A549 (cell line): ENCODE results near the gene LRRC47. TPM values are rescaled to one million over a fixed set of nuclear protein-coding genes. Genes with fewer than 3 reads are reported as not detected.

ENCODE experiments used
- ATAC-seq, 2 experiments: fragments of 200-7000 bp in 1 of 2; fragments of >200 bp in 1 of 2; cut with Nextera tagmentation in 1 of 2; cut with Tn5 transposase in 1 of 2; 3 replicates each; pipeline versions ENCODE4 v1.8.0 to v1.9.1; 2018 to 2020; ENCODE audit warnings: mild to moderate bottlenecking in 1 of 2, moderate library complexity in 1 of 2
- CTCF ChIA-PET: fragments of 300-600 bp; sonication (Branson Sonifier 250); formaldehyde crosslinking; extraction: SDS; loops from one replicate; lab custom pipeline; 2021; ENCODE audit warnings: antibody characterized with exemption, inconsistent platforms; lab: Yijun Ruan, JAX
- POLR2A ChIA-PET: fragments of 350-600 bp; formaldehyde crosslinking; extraction: SDS; loops from one replicate; lab custom pipeline; 2021; ENCODE audit warnings: antibody characterized with exemption, inconsistent platforms; lab: Yijun Ruan, JAX
- DNase-seq, 2 experiments: peaks; one replicate each; pipeline versions ENCODE4 v3.0.0 to v3.0.0-alpha.2; 2011 to 2016; ENCODE audit warnings: low read depth in 1 of 2, low spot score in 1 of 2
- FAIRE-seq: peaks from 2 replicates; lab custom pipeline; 2011; peaks lifted over from hg19 to GRCh38; lab: Jason Lieb, UNC
- H3K27ac ChIP-seq, 2 experiments: fragments of >200 bp; sonication (Bioruptor Twin); formaldehyde crosslinking; 3 replicates each; pipeline ENCODE4 v1.5.1; 2016 to 2017
- H3K4me1 ChIP-seq: fragments of >200 bp; sonication (Bioruptor Twin); formaldehyde crosslinking; 3 replicates; pipeline ENCODE4 v1.6.1; 2016
- H3K4me2 ChIP-seq: fragments of >200 bp; sonication (Bioruptor Twin); formaldehyde crosslinking; 3 replicates; pipeline ENCODE4 v1.6.1; 2016
- H3K4me3 ChIP-seq: fragments of >200 bp; sonication (Bioruptor Twin); formaldehyde crosslinking; 3 replicates; pipeline ENCODE4 v1.5.1; 2016
- H3K9me3 ChIP-seq: fragments of >200 bp; sonication (Bioruptor Twin); formaldehyde crosslinking; 3 replicates; pipeline ENCODE4 v1.6.1; 2016
- BHLHE40 ChIP-seq: IDR thresholded peaks from 2 replicates; pipeline ENCODE4 v1.6.1; 2012; ENCODE audit warnings: low read depth, low read length, inconsistent platforms
- CBX2 ChIP-seq: fragments of 200-600 bp; sonication (generic); IDR thresholded peaks from 2 replicates; pipeline ENCODE4 v1.6.1; 2016; ENCODE audit warnings: low read depth, mild to moderate bottlenecking, borderline replicate concordance
- CTCF ChIP-seq: fragments of >200 bp; sonication (Bioruptor Twin); formaldehyde crosslinking; IDR thresholded peaks from 3 replicates; pipeline ENCODE4 v1.5.1; 2016
- EHF ChIP-seq: fragments of 250-450 bp; sonication (Bioruptor Pico); IDR thresholded peaks from 2 replicates; pipeline ENCODE4 v1.5.0; 2020; ENCODE audit warnings: mild to moderate bottlenecking
- EHMT2 ChIP-seq: fragments of 200-600 bp; sonication (generic); IDR thresholded peaks from 2 replicates; pipeline ENCODE4 v1.6.1; 2016; ENCODE audit warnings: antibody characterized with exemption, low read depth, mild to moderate bottlenecking, moderate library complexity
- EP300 ChIP-seq, 2 experiments: fragments of >200 bp; sonication (Bioruptor Twin); formaldehyde crosslinking; IDR thresholded peaks; 2 replicates in 1 of 2; 3 replicates in 1 of 2; pipeline ENCODE4 v1.6.1; 2016 to 2017
- ESRRA ChIP-seq: fragments of 150-350 bp; IDR thresholded peaks from 2 replicates; pipeline ENCODE4 v1.6.1; 2014; ENCODE audit warnings: mild to moderate bottlenecking, low read length, borderline replicate concordance
- FOSL2 ChIP-seq, 2 experiments: fragments of 450-650 bp in 1 of 2; fragments of >200 bp in 1 of 2; sonication (Bioruptor Twin) in 1 of 2; formaldehyde crosslinking; IDR thresholded peaks; 2 replicates each; pipeline versions ENCODE4 v1.5.0 to v1.6.1; 2016 to 2020; ENCODE audit warnings: mild to moderate bottlenecking in 1 of 2, moderate library complexity in 1 of 2
- FOXS1 ChIP-seq: fragments of 250-450 bp; sonication (Bioruptor Pico); IDR thresholded peaks from 2 replicates; pipeline ENCODE4 v1.5.0; 2020; ENCODE audit warnings: mild to moderate bottlenecking, moderate library complexity
- GATA3 ChIP-seq: IDR thresholded peaks from 2 replicates; pipeline ENCODE4 v1.6.1; 2012; ENCODE audit warnings: borderline replicate concordance
- HEYL ChIP-seq: fragments of 250-450 bp; sonication (Bioruptor Pico); IDR thresholded peaks from 2 replicates; pipeline ENCODE4 v1.8.0; 2021; ENCODE audit warnings: mild to moderate bottlenecking, moderate library complexity
- JUN ChIP-seq, 2 experiments: fragments of >200 bp; sonication (Bioruptor Twin); formaldehyde crosslinking; IDR thresholded peaks; 2 replicates in 1 of 2; 3 replicates in 1 of 2; pipeline ENCODE4 v1.6.1; 2016 to 2017
- JUNB ChIP-seq: fragments of >200 bp; sonication (Bioruptor Twin); formaldehyde crosslinking; IDR thresholded peaks from 2 replicates; pipeline ENCODE4 v1.6.1; 2016
- KDM1A ChIP-seq: fragments of 200-600 bp; sonication (generic); IDR thresholded peaks from 2 replicates; pipeline ENCODE4 v1.6.1; 2016; ENCODE audit warnings: low read depth, mild to moderate bottlenecking
- MAZ ChIP-seq: fragments of 150-350 bp; IDR thresholded peaks from 2 replicates; pipeline ENCODE4 v1.6.1; 2014; ENCODE audit warnings: antibody characterized with exemption, low read depth, low read length, borderline replicate concordance
- MYC ChIP-seq: IDR thresholded peaks from 2 replicates; pipeline ENCODE4 v1.6.1; 2012; ENCODE audit warnings: mild to moderate bottlenecking, inconsistent platforms, low read length, improper control_type of control experiment, borderline replicate concordance
- NFE2L2 ChIP-seq: fragments of 150-350 bp; conservative IDR thresholded peaks from 2 replicates; pipeline ENCODE4 v1.6.1; 2014; ENCODE audit warnings: low read length
- PHF8 ChIP-seq: fragments of 200-600 bp; sonication (generic); IDR thresholded peaks from 2 replicates; pipeline ENCODE4 v1.6.1; 2016; ENCODE audit warnings: low read depth, mild to moderate bottlenecking, antibody characterized with exemption, moderate library complexity, borderline replicate concordance
- POLR2A ChIP-seq: IDR thresholded peaks from 2 replicates; pipeline ENCODE4 v1.6.1; 2012; ENCODE audit warnings: mild to moderate bottlenecking, low read length
- RAD21 ChIP-seq, 2 experiments: fragments of >200 bp in 1 of 2; sonication (Bioruptor Twin) in 1 of 2; formaldehyde crosslinking in 1 of 2; IDR thresholded peaks in 1 of 2; conservative IDR thresholded peaks in 1 of 2; 2 replicates in 1 of 2; 3 replicates in 1 of 2; pipeline ENCODE4 v1.6.1; 2012 to 2018; ENCODE audit warnings: inconsistent platforms in 1 of 2
- SREBF2 ChIP-seq: fragments of 450-650 bp; IDR thresholded peaks from 2 replicates; pipeline ENCODE4 v1.6.1; 2014; ENCODE audit warnings: mild to moderate bottlenecking, moderate library complexity
- TFCP2L1 ChIP-seq: fragments of 250-450 bp; sonication (Bioruptor Pico); IDR thresholded peaks from 2 replicates; pipeline ENCODE4 v1.5.0; 2021; ENCODE audit warnings: mild to moderate bottlenecking
- TP53 ChIP-seq: fragments of 250-450 bp; sonication (Bioruptor Pico); IDR thresholded peaks from 2 replicates; pipeline ENCODE4 v1.5.0; 2021; ENCODE audit warnings: mild to moderate bottlenecking, moderate library complexity
- ZFP36 ChIP-seq: fragments of 450-650 bp; IDR thresholded peaks from 2 replicates; pipeline ENCODE4 v1.6.1; 2014; ENCODE audit warnings: borderline replicate concordance; ENCODE audit not compliant: partially characterized antibody
- ZNF302 ChIP-seq: fragments of 250-450 bp; sonication (Bioruptor Pico); IDR thresholded peaks from 2 replicates; pipeline ENCODE4 v1.9.0; 2021; ENCODE audit warnings: inconsistent platforms, mild to moderate bottlenecking, moderate library complexity
- WGBS: methylation state at CpG from one replicate; pipeline ENCODE4 v1.1.6; 2017; ENCODE audit errors: missing lambda C conversion rate; 5-methylcytosine and 5-hydroxymethylcytosine counted together
- polyA plus RNA-seq, 4 experiments: library from polyadenylated mRNA; depleted of rRNA in 3 of 4; stranded (reverse); fragments of >200 nt; fragmentation: RNase III in 1 of 4; extraction: RNeasy Plus Mini Kit Qiagen cat#74134 plus additional on column Dnase treatment in 1 of 4; gene quantifications; 2 replicates in 3 of 4; 3 replicates in 1 of 4; pipeline ENCODE4 v1.2.3, GENCODE V29; 2011 to 2017

Gene LRRC47
- polyA plus RNA-seq, 2 of the 4 experiments (the other 2 are of a cell fraction): 28.5 to 41.6 TPM

GRCh38 chr1:3733094-3733882 lies 63.0 kb downstream of the LRRC47 start:
- 93% methylated on average over 14 of the region's 29 CpGs for WGBS
- CTCF ChIA-PET: interaction anchor here (4.7 kb wide), 1 partner anchor 9 kb away, joined by 22 read pairs; no protein-coding TSS in a partner anchor

GRCh38 chr1:3732434-3733093 lies 63.7 kb downstream of the LRRC47 start:
- Histone ChIP-seq H3K4me2 (no peak overlapping the region), H3K4me3 (no peak overlapping the region), H3K4me1 (no peaks in the 10 kb centered on the region), H3K27ac (no peak overlapping the region), H3K9me3 (no peaks in the 10 kb centered on the region)
- POLR2A ChIA-PET: no interaction called here
- FAIRE-seq (no peak), ATAC-seq (no peak), DNase-seq (no peak)
- CTCF ChIA-PET: interaction anchor here (2.0 to 4.7 kb wide), 2 partner anchors 9 to 279 kb away, joined by 5 to 22 read pairs; no protein-coding TSS in a partner anchor
- TF ChIP-seq ZNF302 (CRISPR knock-in tag) (no peak), KDM1A (no peak), CTCF (no peak), MAZ (no peak), ZFP36 (no peak), ESRRA (no peak), BHLHE40 (no peak), JUN (IDR thresholded peaks at IDR 0.05) (no peak), TP53 (CRISPR knock-in tag) (no peak), EP300 (IDR thresholded peaks at IDR 0.05) (no peak), EHMT2 (no peak)
- WGBS: 83% methylated on average over 1 of the region's 37 CpGs

More at GRCh38 chr1:3733094-3733882, 63.0 kb downstream of the LRRC47 start:
- FAIRE-seq: no peak
- POLR2A ChIA-PET: no interaction called here
- H3K9me3 ChIP-seq: no peaks in the 10 kb centered on the region
- ATAC-seq: no peak
- no peak overlapping the region for H3K4me3 ChIP-seq
- no peak overlapping the region for H3K27ac ChIP-seq
- H3K4me1 ChIP-seq: no peaks in the 10 kb centered on the region
- no peak overlapping the region for H3K4me2 ChIP-seq
- TF ChIP-seq ESRRA (no peak), TP53 (CRISPR knock-in tag) (no peak), GATA3 (no peak), TFCP2L1 (no peak), POLR2A (no peak), EHMT2 (no peak), HEYL (no peak), MYC (no peak), NFE2L2 (no peak), SREBF2 (no peak), RAD21 (conservative IDR thresholded peaks at IDR 0.05 in 1 of 2, IDR thresholded peaks at IDR 0.05 in 1 of 2) (no peak), FOSL2 (IDR thresholded peaks at IDR 0.05) (no peak), FOSL2 (CRISPR knock-in tag; IDR thresholded peaks at IDR 0.05) (no peak), BHLHE40 (no peak), JUNB (no peak), EHF (CRISPR knock-in tag) (no peak), FOXS1 (no peak), CBX2 (no peak), CTCF (no peak), PHF8 (no peak)
- DNase-seq: no peak
